ENCODE data around the gene C16orf46. TPM values are rescaled to one million over a fixed set of nuclear protein-coding genes. Genes with fewer than 3 reads are reported as not detected.

Gene C16orf46
- total and polyA plus RNA-seq, 8 donors: 0.63 to 2.5 (median 1.6) TPM

GRCh38 chr16:81040842-81041241, 36.2 kb downstream of the C16orf46 start:
- H3K27me3 ChIP-seq: no peaks in the 10 kb centered on the region
- peaks cover 9 to 25% of the 10 kb centered on the region in 2 donors for H3K4me1 ChIP-seq
- TF ChIP-seq CTCF (IDR thresholded peaks at IDR 0.05): no peak
- no peak for ATAC-seq
- no peak overlapping the region for H3K27ac ChIP-seq
- no peak overlapping the region for H3K4me3 ChIP-seq
- peaks cover 0 to 47% of the 10 kb centered on the region in 2 donors for H3K36me3 ChIP-seq
- DNase-seq: no peak
- intact Hi-C loops (cut with DNase I): no loop called here
- H3K9me3 ChIP-seq: no peaks in the 10 kb centered on the region

- H3K4me1 ChIP-seq: peaks cover 9 to 28% of the 10 kb centered on the region in 2 donors
- H3K36me3 ChIP-seq: peaks cover 0 to 40% of the 10 kb centered on the region in 2 donors
- H3K27ac ChIP-seq: no peak overlapping the region
- H3K9me3 ChIP-seq: no peaks in the 10 kb centered on the region
- no peak for DNase-seq
- TF ChIP-seq CTCF (IDR thresholded peaks at IDR 0.05): no peak
- ATAC-seq: no peak
- H3K4me3 ChIP-seq: no peak overlapping the region
- no peaks in the 10 kb centered on the region for H3K27me3 ChIP-seq
- intact Hi-C loops (cut with DNase I): no loop called here
Measured at GRCh38 chr16:81040131-81040530, 36.9 kb downstream of the C16orf46 start.

GRCh38 chr16:81036751-81037350, 40.2 kb downstream of the C16orf46 start:
- ATAC-seq (no peak), DNase-seq (no peak)
- no peaks in the 10 kb centered on the region for H3K27me3 ChIP-seq
- no peaks in the 10 kb centered on the region for H3K9me3 ChIP-seq
- H3K4me1 ChIP-seq: peaks cover 9 to 28% of the 10 kb centered on the region in 2 donors
- intact Hi-C loops (cut with DNase I): no loop called here
- no peak for TF ChIP-seq CTCF (IDR thresholded peaks at IDR 0.05)
- H3K4me3 ChIP-seq: peak overlapping the region; percentile 55 to 72
- peaks cover 0 to 7% of the 10 kb centered on the region in 2 donors for H3K36me3 ChIP-seq
- no peak overlapping the region for H3K27ac ChIP-seq

- Histone ChIP-seq H3K36me3 (no peaks in the 10 kb centered on the region), H3K4me3 (peak overlapping the region; percentile 55 to 72), H3K4me1 (peaks cover 9 to 28% of the 10 kb centered on the region in 2 donors), H3K9me3 (no peaks in the 10 kb centered on the region), H3K27ac (peak overlapping the region; percentile 33 to 66), H3K27me3 (no peaks in the 10 kb centered on the region)
- ATAC-seq (peak; percentile 46), DNase-seq (peak; percentile 35 to 86 (median 40))
- no peak for TF ChIP-seq CTCF (IDR thresholded peaks at IDR 0.05)
- intact Hi-C loops (cut with DNase I): no loop called here
Measured at GRCh38 chr16:81035975-81036750, 40.9 kb downstream of the C16orf46 start.

GRCh38 chr16:81035398-81035974, 41.6 kb downstream of the C16orf46 start, which contains the start of gene ATMIN:
Gene ATMIN, plus strand, starts transcription at chr16:81035842. Its CDS starts 29 bp downstream, at chr16:81035871.
- intact Hi-C loops (cut with DNase I): no loop called here
- H3K4me3 ChIP-seq: peak within 1 kb of the TSS; percentile 55 to 72

More at GRCh38 chr16:81035398-81035974, 41.6 kb downstream of the C16orf46 start, which contains the start of gene ATMIN:
- H3K27me3 ChIP-seq: no peaks in the 10 kb centered on the region
- H3K27ac ChIP-seq: peak within 1 kb of the TSS; percentile 33 to 66
- peaks cover 9 to 28% of the 10 kb centered on the region in 2 donors for H3K4me1 ChIP-seq
- DNase-seq (peak; percentile 82 to 97 (median 90)), ATAC-seq (peak; percentile 100)
- H3K9me3 ChIP-seq: no peaks in the 10 kb centered on the region
- H3K36me3 ChIP-seq: no peaks in the 10 kb centered on the region
- TF ChIP-seq CTCF (IDR thresholded peaks at IDR 0.05): peak; percentile 95 to 98
